GM20000 (cell line): ENCODE results near the gene FSTL4.

Source experiments
- DNase-seq: peaks from one replicate; pipeline ENCODE4 v3.0.0; 2012; ENCODE audit warnings: low spot score
- CTCF ChIP-seq: IDR thresholded peaks from 2 replicates; pipeline ENCODE4 v1.5.1; 2012; ENCODE audit warnings: mild to moderate bottlenecking, control low read depth; ENCODE audit errors: extremely low read depth, missing control alignments

The FSTL4 gene

GRCh38 chr5:133456933-133457402 lies 155.4 kb downstream of the FSTL4 start:
- TF ChIP-seq CTCF: no peak
- no peak for DNase-seq

GRCh38 chr5:133455676-133456075 lies 156.7 kb downstream of the FSTL4 start:
- no peak for TF ChIP-seq CTCF

GRCh38 chr5:133454442-133454841 lies 157.9 kb downstream of the FSTL4 start:
- TF ChIP-seq CTCF: no peak
- no peak for DNase-seq

More at GRCh38 chr5:133455676-133456075, 156.7 kb downstream of the FSTL4 start:
- no peak for DNase-seq

- TF ChIP-seq CTCF: no peak
- DNase-seq: no peak
Observed at GRCh38 chr5:133453831-133454230, 158.5 kb downstream of the FSTL4 start.

GRCh38 chr5:133453084-133453780 lies 159.1 kb downstream of the FSTL4 start:
- no peak for TF ChIP-seq CTCF
- DNase-seq: no peak

GRCh38 chr5:133451926-133452325 lies 160.4 kb downstream of the FSTL4 start:
- TF ChIP-seq CTCF: no peak

GRCh38 chr5:133450286-133450685 lies 162.1 kb downstream of the FSTL4 start:
- DNase-seq: no peak
- no peak for TF ChIP-seq CTCF

More at GRCh38 chr5:133451926-133452325, 160.4 kb downstream of the FSTL4 start:
- DNase-seq: no peak
